B cell (primary cell): ENCODE data around the gene TTC1. TPM values are rescaled to one million over a fixed set of nuclear protein-coding genes. Genes with fewer than 3 reads are reported as not detected.

ENCODE experiments used
- ATAC-seq: fragments of 200-7000 bp; cut with Tn5 transposase; one replicate; pipeline ENCODE4 v1.10.0; 2021; ENCODE audit warnings: low read depth, mild to moderate bottlenecking, moderate number of reproducible peaks, moderate library complexity
- CTCF ChIA-PET: fragments of 350-600 bp; sonication (Branson Sonifier 250); formaldehyde crosslinking; loops from one replicate; lab custom pipeline; 2021; ENCODE audit warnings: antibody characterized with exemption, inconsistent platforms; lab: Charles Lee
- POLR2A ChIA-PET: fragments of 350-600 bp; sonication (Branson Sonifier 250); formaldehyde crosslinking; loops from one replicate; lab custom pipeline; 2021; ENCODE audit warnings: antibody characterized with exemption; lab: Charles Lee
- DNase-seq: peaks from one replicate; pipeline ENCODE4 v3.0.0; 2013
- H2AFZ ChIP-seq: 2 replicates; pipeline ENCODE4 v1.6.1; 2012; ENCODE audit warnings: mild to moderate bottlenecking, low read depth, low read length; ENCODE audit not compliant: insufficient read depth, poor library complexity, severe bottlenecking
- H3K27ac ChIP-seq, 2 donors: 1 replicate in 1 of 2; 2 replicates in 1 of 2; pipeline ENCODE4 v1.5.1; 2012 to 2013; ENCODE audit warnings: low read length in 2 of 2, mild to moderate bottlenecking in 2 of 2, moderate library complexity in 1 of 2
- H3K27me3 ChIP-seq, 4 experiments: fragments of 200-600 bp in 1 of 4; sonication (generic) in 1 of 4; replicated peaks in 1 of 4; 1 replicate in 2 of 4; 2 replicates in 2 of 4; pipeline versions ENCODE4 v1.6.1 to v1.7.0; 2013 to 2016; ENCODE audit warnings: low read length in 3 of 4, mild to moderate bottlenecking in 2 of 4, mixed read lengths in 1 of 4, moderate library complexity in 1 of 4; ENCODE audit not compliant: insufficient read depth in 4 of 4, control insufficient read depth in 3 of 4; ENCODE audit errors: control extremely low read depth in 1 of 4
- H3K36me3 ChIP-seq, 2 experiments: replicated peaks in 1 of 2; 1 replicate in 1 of 2; 2 replicates in 1 of 2; pipeline versions ENCODE4 v1.6.1 to v1.7.1; 2013; ENCODE audit warnings: low read length in 1 of 2; ENCODE audit not compliant: insufficient read depth in 2 of 2, control insufficient read depth in 1 of 2; ENCODE audit errors: control extremely low read depth in 1 of 2, extremely low read depth in 1 of 2
- H3K4me1 ChIP-seq, 2 donors: fragments of 200-600 bp in 1 of 2; sonication (generic) in 1 of 2; 1 replicate in 1 of 2; 2 replicates in 1 of 2; pipeline versions ENCODE4 v1.5.1 to v1.6.1; 2013 to 2017; ENCODE audit warnings: low read length in 2 of 2; ENCODE audit not compliant: control insufficient read depth in 2 of 2, insufficient read depth in 2 of 2
- H3K4me2 ChIP-seq: replicated peaks from 2 replicates; pipeline ENCODE3; 2012; ENCODE audit warnings: mild to moderate bottlenecking, low read depth, low read length; ENCODE audit not compliant: poor library complexity, severe bottlenecking
- H3K4me3 ChIP-seq, 5 experiments: fragments of 200-600 bp in 1 of 5; sonication (generic) in 1 of 5; 1 replicate in 3 of 5; 2 replicates in 2 of 5; pipeline versions ENCODE4 v1.5.1 to v1.7.0; 2011 to 2016; ENCODE audit warnings: low read length in 4 of 5, mild to moderate bottlenecking in 4 of 5, low read depth in 2 of 5, control low read depth in 1 of 5, moderate library complexity in 1 of 5; ENCODE audit not compliant: insufficient read depth in 1 of 5; ENCODE audit errors: control extremely low read depth in 1 of 5, extremely low read depth in 1 of 5
- H3K79me2 ChIP-seq: fragments of 200-600 bp; sonication (generic); one replicate; pipeline ENCODE4 v1.6.0; 2016; ENCODE audit warnings: low read length; ENCODE audit not compliant: control insufficient read depth, insufficient read depth
- H3K9ac ChIP-seq: fragments of 200-600 bp; sonication (generic); 2 replicates; pipeline ENCODE4 v1.6.1; 2017; ENCODE audit warnings: mild to moderate bottlenecking, low read length, moderate library complexity
- H3K9me3 ChIP-seq, 3 donors: one replicate each; pipeline versions ENCODE4 v1.6.1 to v1.7.1; 2013; ENCODE audit warnings: low read length in 2 of 3; ENCODE audit not compliant: control insufficient read depth in 2 of 3, insufficient read depth in 1 of 3; ENCODE audit errors: control extremely low read depth in 1 of 3
- H4K20me1 ChIP-seq: 2 replicates; pipeline ENCODE4 v1.6.0; 2012; ENCODE audit warnings: mild to moderate bottlenecking, low read length; ENCODE audit not compliant: insufficient read depth, control insufficient read depth, poor library complexity, severe bottlenecking
- H3K27ac Mint-ChIP-seq: one replicate; pipeline ENCODE4 v1.8.0; 2021; ENCODE audit warnings: mixed read lengths
- H3K27me3 Mint-ChIP-seq: one replicate; pipeline ENCODE4 v1.8.0; 2021; ENCODE audit warnings: mixed read lengths
- H3K4me1 Mint-ChIP-seq: one replicate; pipeline ENCODE4 v1.8.0; 2021; ENCODE audit warnings: mixed read lengths
- H3K4me3 Mint-ChIP-seq: one replicate; pipeline ENCODE4 v1.8.0; 2021; ENCODE audit warnings: mixed read lengths
- H3K9me3 Mint-ChIP-seq: one replicate; pipeline ENCODE4 v1.8.0; 2022; ENCODE audit warnings: mixed read lengths; ENCODE audit not compliant: insufficient read depth
- EZH2 ChIP-seq: IDR thresholded peaks from 2 replicates; pipeline ENCODE4 v1.6.1; 2012; ENCODE audit warnings: borderline replicate concordance, low read depth, mild to moderate bottlenecking, moderate library complexity, low read length; ENCODE audit not compliant: insufficient read depth, poor library complexity, severe bottlenecking
- WGBS: methylation state at CpG from one replicate; pipeline ENCODE4 v1.1.5; 2013; ENCODE audit warnings: missing lambda C conversion rate; ENCODE audit not compliant: insufficient coverage; 5-methylcytosine and 5-hydroxymethylcytosine counted together
- intact Hi-C: fragments of 100-400 bp; cut with micrococcal nuclease; formaldehyde crosslinking; loops from one replicate; pipeline ENCODE4 v1.10.0; 2022
- polyA minus RNA-seq: library from RNA; depleted of rRNA, polyadenylated mRNA; stranded (reverse); fragments of >200 nt; gene quantifications from 2 replicates; pipeline ENCODE4 v1.2.3, GENCODE V29; 2012
- polyA plus RNA-seq: library from polyadenylated mRNA; depleted of rRNA; stranded (reverse); fragments of >200 nt; gene quantifications from 2 replicates; pipeline ENCODE4 v1.2.3, GENCODE V29; 2012
- total RNA-seq, 2 donors: library from RNA; stranded (reverse); fragments of 120-200 nt in 1 of 2; gene quantifications; 1 replicate in 1 of 2; 2 replicates in 1 of 2; pipeline versions ENCODE4 v1.2.3 to v1.2.4, GENCODE V29; 2013 to 2022
- TF ChIP-seq, protein P1 (sequence below): fragments of 200-600 bp; IDR thresholded peaks from one replicate; pipeline ENCODE4 v1.8.0; 2022; ENCODE audit warnings: antibody characterized with exemption, mild to moderate bottlenecking

Gene TTC1, protein sequence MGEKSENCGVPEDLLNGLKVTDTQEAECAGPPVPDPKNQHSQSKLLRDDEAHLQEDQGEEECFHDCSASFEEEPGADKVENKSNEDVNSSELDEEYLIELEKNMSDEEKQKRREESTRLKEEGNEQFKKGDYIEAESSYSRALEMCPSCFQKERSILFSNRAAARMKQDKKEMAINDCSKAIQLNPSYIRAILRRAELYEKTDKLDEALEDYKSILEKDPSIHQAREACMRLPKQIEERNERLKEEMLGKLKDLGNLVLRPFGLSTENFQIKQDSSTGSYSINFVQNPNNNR
- total RNA-seq, result 37.5 and 40.4 TPM in 2 replicates
- total RNA-seq (2013), result 56.2 TPM
- polyA plus RNA-seq, result 11.8 and 12.1 TPM in 2 replicates
- 18.0 and 20.9 TPM in 2 replicates for polyA minus RNA-seq

DNA sequence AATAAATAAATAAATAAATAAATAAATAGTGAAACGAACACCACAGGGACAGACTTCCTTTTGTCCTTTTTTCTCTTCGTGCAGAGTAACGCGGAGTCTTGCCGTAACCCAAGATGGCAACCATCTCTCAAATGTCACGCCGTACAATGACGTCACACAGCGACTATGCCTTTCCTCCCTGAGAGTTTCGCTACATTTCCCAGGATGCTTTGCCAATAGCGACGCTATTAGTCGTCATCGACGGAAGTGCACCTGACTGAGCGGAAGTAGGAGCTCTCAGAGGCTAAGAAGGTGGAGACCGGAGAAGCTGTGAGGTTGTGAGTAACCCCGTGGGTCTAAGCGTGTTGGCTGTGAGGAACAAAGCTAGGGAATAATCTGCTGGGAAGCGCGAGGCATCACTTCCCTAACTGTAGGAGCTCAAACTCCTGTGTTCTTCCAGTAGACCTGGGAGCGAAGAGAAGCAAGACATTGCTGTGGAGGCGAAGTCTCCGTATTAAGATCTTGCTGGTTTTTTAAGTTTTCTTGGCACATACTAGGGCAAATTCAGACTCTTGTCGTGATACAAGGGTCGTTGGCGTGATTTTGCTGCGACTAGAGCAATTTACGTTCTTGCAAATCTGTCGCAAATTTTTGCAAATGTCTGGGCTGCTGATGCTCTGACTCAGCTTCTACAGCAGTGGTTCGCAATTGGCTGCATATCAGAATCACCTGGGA is at the start of gene TTC1:
TSS of gene TTC1 (plus strand) at position 263 of the 714 bp plus-strand sequence. CDS start 1,390 bp downstream, outside the sequence.
- peak within 1 kb of the TSS; percentile 83 for H3K27ac Mint-ChIP-seq
- H3K27ac ChIP-seq, result peak within 1 kb of the TSS; percentile 77 to 96
- H4K20me1 ChIP-seq, result no peaks in the 10 kb centered on the region
- peak within 1 kb of the TSS; percentile 87 for H3K4me3 Mint-ChIP-seq
- intact Hi-C loops, result loop anchor here (1.0 to 10.0 kb wide), 5 partner anchors 110 to 802 kb away; partner anchors contain the start of genes IL12B, PWWP2A, RNF145 and SLU7
- peak within 1 kb of the TSS; percentile 97 for H2AFZ ChIP-seq
- H3K4me3 ChIP-seq, result peak within 1 kb of the TSS; percentile 85 to 100 (median 98)
- ATAC-seq, result peak; percentile 97
- no peaks in the 10 kb centered on the region for H3K27me3 ChIP-seq
- no peaks in the 10 kb centered on the region for H3K9me3 Mint-ChIP-seq
- under 1% methylated on average over 29 of the region's 31 CpGs for WGBS
- H3K27me3 Mint-ChIP-seq, result no peaks in the 10 kb centered on the region
- no peaks in the 10 kb centered on the region for H3K9me3 ChIP-seq
- H3K36me3 ChIP-seq, result peaks cover 0 to 15% of the 10 kb centered on the region in 2 experiments
- POLR2A ChIA-PET, result interaction anchor here (0.5 to 1.1 kb wide), 2 partner anchors 13 to 76 kb away, joined by 3 to 4 read pairs; no protein-coding TSS in a partner anchor
- TF ChIP-seq, protein P1, sequence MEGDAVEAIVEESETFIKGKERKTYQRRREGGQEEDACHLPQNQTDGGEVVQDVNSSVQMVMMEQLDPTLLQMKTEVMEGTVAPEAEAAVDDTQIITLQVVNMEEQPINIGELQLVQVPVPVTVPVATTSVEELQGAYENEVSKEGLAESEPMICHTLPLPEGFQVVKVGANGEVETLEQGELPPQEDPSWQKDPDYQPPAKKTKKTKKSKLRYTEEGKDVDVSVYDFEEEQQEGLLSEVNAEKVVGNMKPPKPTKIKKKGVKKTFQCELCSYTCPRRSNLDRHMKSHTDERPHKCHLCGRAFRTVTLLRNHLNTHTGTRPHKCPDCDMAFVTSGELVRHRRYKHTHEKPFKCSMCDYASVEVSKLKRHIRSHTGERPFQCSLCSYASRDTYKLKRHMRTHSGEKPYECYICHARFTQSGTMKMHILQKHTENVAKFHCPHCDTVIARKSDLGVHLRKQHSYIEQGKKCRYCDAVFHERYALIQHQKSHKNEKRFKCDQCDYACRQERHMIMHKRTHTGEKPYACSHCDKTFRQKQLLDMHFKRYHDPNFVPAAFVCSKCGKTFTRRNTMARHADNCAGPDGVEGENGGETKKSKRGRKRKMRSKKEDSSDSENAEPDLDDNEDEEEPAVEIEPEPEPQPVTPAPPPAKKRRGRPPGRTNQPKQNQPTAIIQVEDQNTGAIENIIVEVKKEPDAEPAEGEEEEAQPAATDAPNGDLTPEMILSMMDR, result no peak
- TF ChIP-seq EZH2, result no peak
- CTCF ChIA-PET, result interaction anchor here (0.7 to 3.8 kb wide), 4 partner anchors 12 to 723 kb away, joined by 3 to 34 read pairs (median 16); no protein-coding TSS in a partner anchor
- H3K4me1 Mint-ChIP-seq, result peaks cover 25% of the 10 kb centered on the region
- peaks cover 18 to 19% of the 10 kb centered on the region in 2 donors for H3K4me1 ChIP-seq
- peaks cover 52% of the 10 kb centered on the region for H3K79me2 ChIP-seq
- H3K4me2 ChIP-seq, result peak within 1 kb of the TSS; percentile 82
- H3K9ac ChIP-seq, result peak within 1 kb of the TSS; percentile 100
- DNase-seq, result peak; percentile 98
